HCT116 (cell line): ENCODE data around the gene GNB4. TPM values are rescaled to one million over a fixed set of nuclear protein-coding genes. Genes with fewer than 3 reads are reported as not detected.

ENCODE experiments used
- ATAC-seq: fragments of 200-7000 bp; cut with Tn5 transposase; 2 replicates; pipeline ENCODE4 v1.9.1; 2020; ENCODE audit warnings: mild to moderate bottlenecking, moderate library complexity
- BruUV-seq: library from RNA; stranded (reverse); fragments of 400-500 nt; replicated peaks from 2 replicates; lab custom pipeline; 2021; lab: Mats Ljungman, UMichigan
- CTCF ChIA-PET: fragments of 300-600 bp; sonication (Branson Sonifier 250); formaldehyde crosslinking; loops from one replicate; lab custom pipeline; 2021; ENCODE audit warnings: antibody characterized with exemption; lab: Charles Lee
- POLR2A ChIA-PET: fragments of 300-600, 350-600 bp; sonication (Branson Sonifier 250); formaldehyde crosslinking; loops from one replicate; lab custom pipeline; 2021; ENCODE audit warnings: antibody characterized with exemption; lab: Charles Lee
- RAD21 ChIA-PET, 2 experiments: fragments of 300-600 bp; sonication (Branson Sonifier 250); formaldehyde crosslinking; loops; one replicate each; lab custom pipeline; 2023; ENCODE audit warnings: low total read pairs in 2 of 2; ENCODE audit not compliant: uncharacterized antibody in 2 of 2, unreplicated experiment in 2 of 2, low non-redundant PET in 1 of 2; lab: Charles Lee
- DNase-seq: peaks from one replicate; pipeline ENCODE4 v3.0.0-alpha.2; 2010; ENCODE audit warnings: low read depth, low spot score
- H2AFZ ChIP-seq: fragments of 200-600 bp; shearing (Covaris generic), sonication (generic); 2 replicates; pipeline ENCODE4 v1.6.1; 2017; ENCODE audit warnings: low read depth, mixed run types, mixed read lengths, antibody characterized with exemption, low read length; ENCODE audit not compliant: poor library complexity, severe bottlenecking
- H3K27ac ChIP-seq: 2 replicates; pipeline ENCODE4 v1.5.1; 2012; ENCODE audit warnings: low read depth, low read length
- H3K27me3 ChIP-seq: fragments of 200-600 bp; sonication (generic); 2 replicates; pipeline ENCODE4 v1.6.1; 2016; ENCODE audit warnings: mixed run types, low read length, mixed read lengths; ENCODE audit not compliant: insufficient read depth
- H3K36me3 ChIP-seq, 2 experiments: fragments of 200-500 bp in 1 of 2; fragments of 200-600 bp in 1 of 2; sonication (Bioruptor generic) in 1 of 2; sonication (generic) in 1 of 2; 2 replicates each; pipeline versions ENCODE4 v1.5.1 to v1.6.1; 2014 to 2016; ENCODE audit warnings: low read length in 2 of 2, inconsistent platforms in 1 of 2, mixed read lengths in 1 of 2, mixed run types in 1 of 2; ENCODE audit not compliant: insufficient read depth in 2 of 2, control insufficient read depth in 1 of 2
- H3K4me1 ChIP-seq, 2 experiments: fragments of 200-600 bp in 1 of 2; sonication (generic) in 1 of 2; 2 replicates each; pipeline versions ENCODE4 v1.5.1 to v1.6.1; 2012 to 2017; ENCODE audit warnings: low read length in 2 of 2, inconsistent platforms in 1 of 2, mild to moderate bottlenecking in 1 of 2, mixed read lengths in 1 of 2, mixed run types in 1 of 2, moderate library complexity in 1 of 2; ENCODE audit not compliant: insufficient read depth in 2 of 2, control insufficient read depth in 1 of 2
- H3K4me2 ChIP-seq: fragments of 200-600 bp; sonication (generic); 2 replicates; pipeline ENCODE4 v1.6.1; 2017; ENCODE audit warnings: mixed run types, low read length, mixed read lengths
- H3K4me3 ChIP-seq, 2 experiments: fragments of 200-600 bp in 1 of 2; sonication (generic) in 1 of 2; replicated peaks in 1 of 2; 2 replicates each; pipeline ENCODE4 v1.5.1; 2011 to 2016; ENCODE audit warnings: low read length in 2 of 2, control low read depth in 1 of 2, low read depth in 1 of 2, mild to moderate bottlenecking in 1 of 2, mixed read lengths in 1 of 2, mixed run types in 1 of 2
- H3K79me2 ChIP-seq: fragments of 200-600 bp; sonication (generic); 2 replicates; pipeline ENCODE4 v1.6.1; 2017; ENCODE audit warnings: mild to moderate bottlenecking, mixed run types, low read length, moderate library complexity, mixed read lengths; ENCODE audit not compliant: insufficient read depth
- H3K9ac ChIP-seq: fragments of 200-600 bp; sonication (generic); 2 replicates; pipeline ENCODE4 v1.6.1; 2016; ENCODE audit warnings: low read length, mixed read lengths
- H3K9me2 ChIP-seq: fragments of 200-600 bp; sonication (generic), shearing (Covaris generic); 2 replicates; pipeline ENCODE4 v1.6.1; 2017; ENCODE audit warnings: mixed run types, mild to moderate bottlenecking, moderate library complexity; ENCODE audit not compliant: insufficient read depth
- H3K9me3 ChIP-seq, 2 experiments: fragments of 200-500 bp in 1 of 2; fragments of 200-600 bp in 1 of 2; sonication (Bioruptor generic) in 1 of 2; sonication (generic) in 1 of 2; 2 replicates each; pipeline ENCODE4 v1.6.1; 2014 to 2017; ENCODE audit warnings: low read length in 2 of 2, mixed read lengths in 2 of 2, inconsistent platforms in 1 of 2, low read depth in 1 of 2, mild to moderate bottlenecking in 1 of 2, mixed run types in 1 of 2, moderate library complexity in 1 of 2; ENCODE audit not compliant: control insufficient read depth in 1 of 2, insufficient read depth in 1 of 2
- H4K20me1 ChIP-seq: fragments of 200-600 bp; sonication (generic), shearing (Covaris generic); 2 replicates; pipeline ENCODE4 v1.6.1; 2017; ENCODE audit warnings: mixed run types, mild to moderate bottlenecking, moderate library complexity; ENCODE audit not compliant: insufficient read depth
- EZH2 ChIP-seq: fragments of 200-600 bp; sonication (generic); IDR thresholded peaks from 2 replicates; pipeline ENCODE4 v1.6.1; 2017; ENCODE audit warnings: antibody characterized with exemption, mixed run types
- EZH2phosphoT487 ChIP-seq: fragments of 200-600 bp; IDR thresholded peaks from 2 replicates; pipeline ENCODE4 v1.6.1; 2018; ENCODE audit warnings: antibody characterized with exemption, borderline replicate concordance
- POLR2A ChIP-seq: IDR thresholded peaks from 2 replicates; pipeline ENCODE4 v1.7.0; 2011; ENCODE audit warnings: borderline replicate concordance; ENCODE audit not compliant: insufficient read depth, insufficient read length; ENCODE audit errors: extremely low read depth
- SIN3A ChIP-seq: IDR thresholded peaks from 2 replicates; pipeline ENCODE4 v1.6.1; 2012; ENCODE audit warnings: low read depth
- ZBTB33 ChIP-seq: IDR thresholded peaks from 2 replicates; pipeline ENCODE4 v1.6.1; 2011; ENCODE audit warnings: mild to moderate bottlenecking, low read length, moderate library complexity; ENCODE audit not compliant: insufficient replicate concordance; ENCODE audit errors: extremely low read depth
- ZFX ChIP-seq: fragments of 450-650 bp; IDR thresholded peaks from 2 replicates; pipeline ENCODE4 v1.6.1; 2017
- intact Hi-C: fragments of 100-400 bp; cut with micrococcal nuclease; formaldehyde crosslinking; loops from 2 replicates; pipeline ENCODE4 v1.10.0; 2022
- total RNA-seq: library from RNA; stranded (reverse); gene quantifications from one replicate; pipeline ENCODE4 v1.2.1, GENCODE V29; 2021; ENCODE audit not compliant: unreplicated experiment

GNB4 gene
- total RNA-seq, 1 experiment from 2014 or later, result 0.10 TPM

- Histone ChIP-seq H3K4me2 (peak overlapping the region; percentile 67), H3K9me3 (no peaks in the 10 kb centered on the region), H3K27ac (no peak overlapping the region), H3K4me3 (peak overlapping the region; percentile 67 to 77), H2AFZ (no peak overlapping the region), H3K4me1 (peaks cover 6% of the 10 kb centered on the region in 2 experiments; a peak in 3 of 4 replicates), H4K20me1 (no peaks in the 10 kb centered on the region), H3K36me3 (peaks cover 10 to 11% of the 10 kb centered on the region in 2 experiments), H3K9ac (peak overlapping the region; percentile 64), H3K27me3 (no peaks in the 10 kb centered on the region), H3K9me2 (no peaks in the 10 kb centered on the region), H3K79me2 (peaks cover 11% of the 10 kb centered on the region)
- TSS peak; percentile 74 for BruUV-seq
- intact Hi-C loops, result no loop called here
- TF ChIP-seq EZH2phosphoT487 (no peak), ZBTB33 (no peak), ZFX (no peak), EZH2 (no peak), POLR2A (no peak), SIN3A (no peak)
- ChIA-PET RAD21 (no interaction called here), CTCF (no interaction called here), POLR2A (no interaction called here)
- no peak for ATAC-seq
- no peak for DNase-seq
Measured at GRCh38 chr3:179348325-179349013, 102.8 kb downstream of the GNB4 start.
